Stimulated activated CD8-positive, alpha-beta memory T cell treated with anti-CD3 and anti-CD28 coated beads, Interleukin-4, amount 100 ng/mL, for 1 hour (primary cell): ENCODE measurements around the gene B3GNT8.
A peak's percentile ranks its signal among the peaks of the same experiment; 100 is the strongest.
"Not testable (repeated sequence)": the region's sequence is repeated elsewhere in the genome, so short reads cannot be mapped to it uniquely, and the experiment has no call there.

Experiments
- DNase-seq, 2 donors: peaks; one replicate each; pipeline ENCODE4 v3.0.0-alpha.2; 2020; ENCODE audit warnings: low read depth in 2 of 2, low spot score in 1 of 2

B3GNT8 gene, protein sequence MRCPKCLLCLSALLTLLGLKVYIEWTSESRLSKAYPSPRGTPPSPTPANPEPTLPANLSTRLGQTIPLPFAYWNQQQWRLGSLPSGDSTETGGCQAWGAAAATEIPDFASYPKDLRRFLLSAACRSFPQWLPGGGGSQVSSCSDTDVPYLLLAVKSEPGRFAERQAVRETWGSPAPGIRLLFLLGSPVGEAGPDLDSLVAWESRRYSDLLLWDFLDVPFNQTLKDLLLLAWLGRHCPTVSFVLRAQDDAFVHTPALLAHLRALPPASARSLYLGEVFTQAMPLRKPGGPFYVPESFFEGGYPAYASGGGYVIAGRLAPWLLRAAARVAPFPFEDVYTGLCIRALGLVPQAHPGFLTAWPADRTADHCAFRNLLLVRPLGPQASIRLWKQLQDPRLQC

DNA sequence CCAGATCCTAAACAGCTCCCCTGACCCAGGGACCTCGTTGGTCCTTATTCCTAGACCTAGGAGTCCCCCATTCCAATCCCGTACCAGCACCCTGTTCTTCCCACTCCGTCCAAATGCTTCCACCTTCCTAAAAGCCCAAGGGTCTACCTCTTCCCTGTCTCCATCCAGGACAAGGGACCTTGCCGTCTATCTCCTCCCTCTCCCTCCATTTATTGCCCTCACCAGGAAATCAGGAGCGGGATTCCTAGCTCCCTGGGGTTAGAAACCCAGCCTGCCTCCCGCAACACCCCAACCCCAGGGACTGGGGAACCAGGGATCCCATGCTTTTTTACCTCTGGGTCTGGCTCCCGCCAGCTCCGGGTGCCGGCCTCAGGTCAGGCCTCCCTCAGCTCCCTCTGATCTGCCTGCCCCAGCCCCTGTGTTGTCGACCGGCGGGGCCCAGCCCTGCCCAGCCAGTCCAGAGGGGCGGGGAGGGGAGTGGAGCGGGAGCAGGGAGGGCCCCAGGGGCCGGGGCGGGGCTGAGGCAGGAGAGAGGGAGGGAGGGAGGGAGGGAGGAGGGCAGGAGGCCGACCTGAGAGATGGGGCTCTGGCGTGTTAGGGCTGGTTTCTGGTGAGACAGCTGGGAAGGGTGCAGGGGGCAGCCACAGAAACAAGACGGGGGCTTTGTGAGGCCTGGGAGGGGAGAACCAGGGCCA is at the start of gene B3GNT8:
Gene B3GNT8 (minus strand): TSS at position 423 of the 695 bp plus-strand sequence. CDS start 596 bp downstream, outside the sequence.
- DNase-seq: no peak

DNA sequence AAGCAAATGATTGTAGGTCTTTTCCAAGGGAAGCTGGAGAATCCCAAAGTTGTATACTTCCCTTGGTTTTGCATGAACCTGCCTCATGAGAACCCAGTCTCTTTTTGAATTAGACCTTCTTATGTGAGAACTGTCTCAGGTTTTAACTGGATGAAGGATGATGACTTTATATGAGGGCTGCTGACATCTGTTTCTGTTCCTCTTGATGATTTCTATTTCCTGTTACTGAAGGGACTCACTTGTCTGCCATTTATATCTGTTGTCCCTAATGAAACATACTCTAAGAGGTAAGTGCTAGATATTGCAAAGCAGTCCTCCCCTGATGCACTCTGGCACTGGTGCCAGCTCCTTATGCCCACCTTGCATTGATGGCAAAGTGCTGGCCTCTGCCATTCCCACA is 49.4 kb upstream of the B3GNT8 start:
- no peak for DNase-seq

DNA sequence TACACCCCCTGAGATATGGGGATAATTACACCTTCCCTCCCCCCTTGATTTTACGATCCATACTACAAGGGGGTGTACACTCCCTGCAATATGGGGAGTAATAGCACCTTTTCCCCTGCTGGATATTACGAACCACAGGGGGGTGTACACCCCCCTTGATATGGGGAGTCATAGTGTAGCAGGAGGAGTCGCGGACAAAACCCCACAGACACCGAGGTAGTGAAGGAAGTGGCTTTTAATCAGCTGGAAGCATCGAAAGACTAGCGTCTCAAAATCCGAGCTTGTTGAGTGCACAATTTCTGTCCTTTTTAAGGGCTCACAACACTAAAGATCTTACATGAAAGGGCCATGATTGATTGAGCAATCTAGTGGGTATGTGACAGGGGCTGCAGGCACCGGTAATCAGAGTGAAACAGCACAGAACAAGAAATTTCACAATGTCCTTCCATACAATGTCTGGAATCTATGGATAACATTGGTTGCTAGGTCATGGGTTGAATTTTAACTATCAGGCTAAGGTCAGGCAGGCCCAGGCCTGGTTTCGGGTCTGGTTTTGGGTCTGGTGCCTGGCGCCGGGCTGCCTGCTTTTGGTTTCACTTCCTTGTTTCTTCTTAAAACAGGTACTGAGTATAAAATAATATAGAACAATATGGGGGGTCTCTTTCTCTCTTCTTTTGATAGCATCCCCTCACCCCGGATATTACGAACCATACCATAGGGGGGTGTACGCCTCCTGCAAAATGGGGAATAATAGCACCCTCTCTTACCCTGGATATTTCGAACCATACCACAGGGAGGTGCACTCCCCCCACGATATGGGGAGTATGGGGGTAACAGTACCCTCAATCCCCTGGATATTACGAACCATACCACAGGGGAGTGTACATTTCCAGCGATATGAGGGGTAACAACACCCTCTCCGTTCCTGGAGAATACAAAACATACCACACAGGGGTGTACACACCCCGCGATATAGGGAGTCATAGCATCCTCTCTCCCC is 36.4 kb upstream of the B3GNT8 start:
- DNase-seq: not testable (repeated sequence)

DNA sequence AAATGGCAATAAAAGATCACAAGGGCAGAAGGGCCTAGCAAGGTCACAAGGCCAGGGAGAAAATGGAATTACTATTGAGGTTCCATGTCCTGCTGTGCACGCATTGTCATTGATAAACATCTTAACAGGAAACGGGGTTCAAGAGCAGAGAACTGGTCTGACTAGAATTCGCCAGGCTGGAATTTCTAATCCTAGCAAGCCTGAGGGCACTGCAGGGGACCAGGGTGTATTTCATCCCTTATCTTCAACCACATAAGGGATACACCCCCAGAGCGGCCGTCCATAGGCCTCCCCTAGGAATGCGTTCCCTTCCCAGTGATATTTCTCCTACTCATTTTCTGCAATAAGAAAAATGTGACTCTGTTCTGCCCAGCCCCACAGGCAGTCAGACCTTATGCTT is 35.3 kb upstream of the B3GNT8 start:
- DNase-seq: no peak

DNA sequence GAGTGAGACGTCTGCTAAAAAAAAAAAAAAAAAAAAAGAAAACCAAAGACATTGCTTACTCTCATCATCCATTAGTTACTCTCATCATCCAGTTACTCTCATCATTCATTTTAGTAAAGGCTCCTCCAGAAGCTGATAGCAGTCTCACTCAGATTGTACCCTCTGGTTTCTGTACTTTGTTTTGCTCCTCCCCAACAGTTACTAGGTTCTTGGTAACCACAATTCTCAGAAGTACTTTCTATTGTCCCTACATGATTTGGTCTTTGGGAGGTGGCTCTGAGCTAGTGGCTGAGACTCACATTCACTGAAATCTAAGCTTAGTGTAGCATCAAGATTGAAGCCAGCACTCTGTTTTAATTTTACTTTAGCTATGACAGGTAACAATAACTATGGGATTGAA is 30.1 kb upstream of the B3GNT8 start:
- DNase-seq: no peak

DNA sequence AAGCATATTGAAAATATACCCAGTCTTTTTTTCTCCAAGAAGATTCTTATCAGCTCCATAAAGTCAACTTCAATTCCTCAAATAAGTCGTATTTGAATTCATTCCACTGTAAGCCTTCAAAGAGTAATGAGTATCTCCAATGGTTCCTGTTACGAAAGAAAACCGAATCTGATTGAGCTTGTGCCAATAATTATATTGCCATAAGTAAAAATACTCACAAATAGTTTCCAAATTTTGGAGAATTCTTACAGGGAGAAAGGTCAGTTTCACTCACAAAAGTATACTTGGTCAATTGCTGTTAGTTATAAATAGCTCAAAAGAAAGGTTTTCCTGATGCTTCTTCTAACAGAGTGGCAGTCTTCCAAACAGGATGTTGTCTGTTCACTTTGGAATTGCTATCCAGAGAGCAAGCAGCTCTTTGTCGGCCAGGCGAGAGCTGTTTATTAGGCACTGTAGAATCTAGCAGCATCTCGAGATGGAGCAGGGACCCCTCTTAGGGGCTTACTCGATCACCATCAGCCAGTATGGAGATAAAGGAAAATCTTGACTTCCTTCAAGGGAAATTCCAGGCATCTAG is 29.3 kb upstream of the B3GNT8 start:
- DNase-seq: no peak

DNA sequence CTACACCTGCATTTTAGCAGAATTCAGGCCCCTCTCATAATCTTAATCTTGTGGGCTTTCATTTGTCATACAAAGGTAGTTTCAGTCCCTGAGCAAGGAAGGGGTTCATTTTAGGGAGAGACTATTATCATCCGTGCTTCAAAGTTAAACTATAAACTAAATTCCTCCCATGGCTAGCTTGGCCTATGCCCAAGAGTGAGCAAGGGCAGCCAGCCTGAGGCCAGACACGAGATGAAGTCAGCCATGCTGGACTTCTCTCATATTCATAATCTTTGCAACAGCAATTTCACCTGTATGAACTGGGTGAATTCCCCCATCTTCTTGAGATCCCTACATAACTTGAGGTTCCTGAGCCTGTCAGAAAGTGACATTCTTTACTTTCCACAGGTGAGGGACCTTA is 28.8 kb upstream of the B3GNT8 start:
- no peak for DNase-seq

DNA sequence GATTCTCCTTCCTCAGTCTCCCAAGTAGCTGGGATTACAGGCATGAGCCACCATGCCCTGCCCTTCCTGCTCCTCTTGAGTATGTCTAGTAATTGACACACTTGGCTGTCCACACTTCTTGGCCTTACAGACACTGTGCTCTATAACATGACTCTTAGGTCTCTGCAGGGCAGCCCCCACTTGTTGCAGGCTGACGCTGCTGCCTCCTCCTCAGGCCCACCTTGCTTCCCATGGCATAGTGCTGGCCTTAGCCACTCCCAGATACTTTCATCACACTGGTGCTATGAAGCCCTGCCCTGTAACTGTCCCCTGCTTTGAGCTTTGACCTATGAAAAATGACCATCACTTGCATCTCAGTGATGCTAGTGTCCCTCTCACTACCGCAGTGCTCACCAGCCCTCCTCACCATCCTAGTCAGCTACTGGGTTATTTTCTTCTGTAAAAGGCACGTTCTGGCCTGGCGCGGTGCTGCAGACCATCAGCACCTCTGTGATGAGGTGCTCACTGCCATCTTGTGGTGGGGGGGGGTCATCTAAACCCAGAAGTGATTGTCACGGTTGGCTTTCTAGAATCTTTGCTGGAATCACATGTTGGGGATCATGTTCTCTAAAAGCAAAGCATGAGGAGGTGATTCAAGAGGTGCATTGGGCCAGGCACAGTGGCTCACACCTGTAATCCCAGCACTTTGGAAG is 25.6 kb upstream of the B3GNT8 start:
- no peak for DNase-seq

DNA sequence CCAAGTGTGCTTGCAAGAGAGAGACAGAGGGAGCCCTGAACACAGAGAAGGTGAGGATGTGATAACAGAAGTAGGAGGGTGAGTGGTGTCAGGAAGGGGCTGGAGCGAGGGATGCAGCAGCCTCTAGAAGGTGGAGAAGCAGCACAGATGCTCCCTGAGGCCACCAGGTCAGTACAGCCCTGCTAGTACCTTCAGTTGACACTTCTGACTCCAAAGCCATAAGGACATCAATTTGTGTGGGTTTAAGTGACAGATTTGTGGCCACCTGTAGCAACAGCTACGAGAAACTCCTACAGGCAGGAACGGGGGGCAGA is 22.6 kb upstream of the B3GNT8 start:
- no peak for DNase-seq

DNA sequence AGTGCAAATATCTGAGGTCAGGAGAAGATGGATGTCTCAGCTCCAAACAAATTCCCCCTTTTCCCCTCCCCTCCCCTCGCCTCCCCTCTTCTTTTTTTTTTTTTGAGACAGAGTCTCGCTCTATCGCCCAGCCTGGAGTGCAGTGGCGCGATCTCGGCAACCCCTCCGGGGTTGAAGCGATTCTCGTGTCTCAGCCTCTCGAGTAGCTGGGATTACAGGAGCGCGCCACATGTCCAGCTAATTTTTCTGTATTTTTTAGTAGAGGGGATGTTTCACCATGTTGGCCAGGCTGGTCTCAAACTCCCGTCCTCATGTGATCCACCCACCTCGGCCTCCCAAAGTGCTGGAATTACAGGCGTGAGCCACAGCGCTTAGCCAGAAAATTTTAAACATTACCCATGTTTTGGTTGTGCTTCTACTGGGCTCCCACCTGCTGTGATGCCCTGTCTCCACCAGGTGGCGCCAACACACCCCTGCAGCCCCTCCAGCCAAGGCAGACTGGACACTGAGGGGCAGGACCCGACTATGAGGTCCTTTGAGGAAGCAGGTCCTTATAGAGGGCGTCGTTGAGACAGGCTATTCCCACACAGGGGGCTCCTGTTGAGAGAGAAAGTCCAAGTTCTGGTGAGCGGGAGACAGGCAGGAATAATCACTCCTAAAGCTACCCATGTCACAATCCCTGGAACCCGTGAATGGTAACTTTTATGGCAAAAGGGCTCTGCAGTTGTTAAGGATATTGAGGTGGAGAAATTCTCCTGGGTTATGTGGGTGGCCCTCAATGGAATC is 22.1 kb upstream of the B3GNT8 start:
- peak; percentile 39 to 47 for DNase-seq

DNA sequence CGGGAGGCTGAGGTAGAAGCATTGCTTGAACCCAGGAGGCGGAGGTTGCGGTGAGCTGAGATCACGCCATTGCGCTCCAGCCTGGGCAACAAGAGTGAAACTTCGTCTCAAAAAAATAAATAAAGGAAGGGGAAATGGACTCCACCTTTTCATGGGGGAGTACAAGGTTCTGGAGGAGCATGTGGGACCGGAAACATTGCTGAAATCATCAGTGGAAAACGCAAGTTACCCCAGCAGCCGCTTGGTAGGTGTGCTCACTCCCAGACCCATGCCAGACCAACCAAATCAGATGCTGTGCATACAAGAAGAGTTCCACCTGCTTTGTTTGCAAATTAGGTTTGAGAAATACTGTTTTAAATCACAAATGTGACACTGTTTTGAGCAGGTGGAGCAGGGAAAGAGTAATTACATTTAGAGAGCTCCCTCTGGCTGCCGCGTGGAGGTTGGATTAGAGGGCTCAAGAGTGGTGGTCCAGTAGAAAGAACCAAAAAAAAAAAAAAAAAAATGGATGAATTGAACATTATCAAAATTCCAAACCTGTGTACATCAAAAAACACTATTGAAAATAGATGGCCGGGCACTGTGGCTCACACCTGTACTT is 20.7 kb upstream of the B3GNT8 start:
- DNase-seq: no peak

DNA sequence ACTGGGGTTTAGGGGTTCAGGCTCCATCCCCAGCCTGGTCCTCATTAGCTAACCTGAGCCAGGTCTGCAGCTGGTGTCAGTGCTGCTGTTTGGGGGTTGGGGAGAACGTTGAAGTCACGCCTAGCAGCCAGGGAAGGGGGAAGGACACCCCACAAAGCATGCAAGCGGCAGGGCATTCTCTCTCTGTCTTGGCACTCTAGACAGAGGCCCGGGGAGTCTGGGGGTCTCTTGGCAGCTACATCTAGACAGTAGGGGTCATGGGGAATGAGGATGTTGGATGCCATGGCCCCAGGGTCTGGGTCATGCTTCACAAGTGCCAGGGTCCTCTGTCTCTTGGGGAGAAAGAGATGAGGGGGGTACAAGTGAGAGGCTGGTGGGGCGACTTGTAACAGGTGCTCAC is 18.4 kb upstream of the B3GNT8 start:
- DNase-seq: no peak

DNA sequence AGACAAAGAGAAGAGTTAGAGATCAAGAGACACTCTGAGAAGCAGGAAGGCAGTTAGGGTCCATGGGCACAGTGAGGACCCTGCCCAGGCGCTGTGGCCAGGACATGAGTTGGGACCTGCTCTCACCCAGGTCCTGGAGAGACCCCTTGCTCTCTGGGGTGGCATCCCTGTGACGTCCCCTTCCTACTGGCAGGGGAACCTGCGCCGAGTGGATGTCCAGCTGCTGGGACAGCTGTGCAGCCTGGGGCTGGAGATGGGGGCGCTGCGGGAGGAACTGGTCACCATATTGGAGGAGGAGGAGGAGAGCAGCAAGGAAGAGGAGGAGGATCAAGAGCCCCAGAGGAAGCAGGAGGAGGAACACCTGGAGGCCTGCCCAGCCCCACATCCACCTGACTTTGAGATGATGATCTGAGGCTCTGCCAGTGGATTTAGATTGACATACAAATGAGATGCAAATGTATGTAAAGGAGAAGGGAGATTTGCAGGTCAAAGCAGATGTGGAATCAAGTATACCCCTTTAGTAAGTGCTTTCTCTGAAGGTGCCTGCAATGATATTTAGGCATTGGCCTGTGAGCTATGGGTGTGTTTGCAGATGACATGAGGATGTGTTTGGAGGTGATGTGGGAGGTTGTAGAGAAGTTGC is 16.8 kb upstream of the B3GNT8 start:
- no peak for DNase-seq

DNA sequence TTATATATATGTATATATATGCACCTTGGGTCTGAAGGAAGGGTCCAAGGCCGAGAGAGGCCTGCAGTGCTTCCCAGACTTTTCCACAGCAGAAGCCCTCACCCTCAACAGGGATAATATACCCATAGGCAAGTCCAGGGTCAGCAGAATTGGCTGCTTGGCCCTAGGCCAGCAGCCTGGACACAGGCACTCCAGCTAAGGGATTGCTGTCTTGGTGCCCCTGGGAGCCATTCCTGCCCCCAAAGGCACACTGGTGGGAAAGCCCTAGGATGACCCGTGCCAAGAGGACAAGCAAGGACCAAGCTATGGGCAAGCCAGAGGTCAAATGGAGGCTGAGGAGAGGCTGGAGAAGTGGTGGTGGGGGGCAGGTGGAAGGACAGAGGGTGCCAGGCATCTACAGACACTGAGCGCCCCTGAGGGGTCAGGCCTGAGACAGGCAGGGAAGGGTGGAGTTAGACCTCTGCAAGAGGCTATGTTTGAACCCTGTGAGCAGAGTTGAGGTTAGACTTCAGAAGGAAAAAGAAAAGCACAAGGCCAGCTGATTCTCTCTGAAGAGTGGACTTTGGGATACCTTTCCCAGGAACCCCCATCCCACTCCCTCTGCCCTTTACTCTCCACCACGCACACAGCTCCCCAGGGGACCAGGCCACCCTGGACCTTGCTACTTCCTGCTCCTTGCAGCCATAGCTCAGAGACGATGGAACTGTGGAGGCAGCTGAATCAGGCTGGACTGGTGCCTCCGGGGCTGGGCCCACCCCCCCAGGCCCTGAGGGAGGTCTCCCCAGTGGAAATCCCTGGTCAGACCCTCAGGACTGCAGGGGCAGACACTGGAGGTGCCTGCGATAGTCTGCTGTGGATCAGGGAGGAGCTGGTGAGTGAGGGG is 15.5 kb upstream of the B3GNT8 start, which contains the start of gene ERICH4:
Gene ERICH4 (plus strand): TSS at position 684 of the 883 bp plus-strand sequence. CDS start 14 bp downstream, at position 698.
- DNase-seq: no peak

DNA sequence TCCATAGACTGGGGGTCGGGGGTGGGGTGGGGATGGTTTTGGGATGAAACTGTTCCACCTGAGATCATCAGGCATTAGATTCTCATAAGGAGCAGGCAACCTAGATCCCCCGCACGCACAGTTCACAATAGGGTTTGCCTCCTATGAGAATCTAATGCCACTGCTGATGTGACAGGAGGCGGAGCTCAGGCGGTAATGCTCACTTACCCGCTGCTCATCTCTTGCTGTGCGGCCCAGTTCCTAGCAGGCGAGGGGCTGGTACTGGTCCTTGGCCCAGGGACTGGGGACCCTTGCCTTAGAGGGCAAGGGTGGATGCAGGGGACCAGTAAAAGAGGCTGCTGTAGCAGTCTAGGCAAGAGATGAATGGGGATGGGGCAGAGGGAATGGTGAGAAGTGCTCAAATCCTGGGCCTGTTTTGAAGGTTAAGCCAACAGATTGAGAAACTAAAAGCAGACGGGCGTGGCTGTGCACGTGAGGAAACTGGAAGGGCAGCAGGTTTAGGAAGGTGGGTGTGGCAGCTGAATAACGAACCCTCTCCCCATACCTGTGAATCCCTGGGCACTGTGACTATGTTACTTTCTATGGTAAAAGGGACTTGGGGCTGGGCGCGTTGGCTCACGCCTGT is 14.3 kb upstream of the B3GNT8 start:
- DNase-seq: no peak

DNA sequence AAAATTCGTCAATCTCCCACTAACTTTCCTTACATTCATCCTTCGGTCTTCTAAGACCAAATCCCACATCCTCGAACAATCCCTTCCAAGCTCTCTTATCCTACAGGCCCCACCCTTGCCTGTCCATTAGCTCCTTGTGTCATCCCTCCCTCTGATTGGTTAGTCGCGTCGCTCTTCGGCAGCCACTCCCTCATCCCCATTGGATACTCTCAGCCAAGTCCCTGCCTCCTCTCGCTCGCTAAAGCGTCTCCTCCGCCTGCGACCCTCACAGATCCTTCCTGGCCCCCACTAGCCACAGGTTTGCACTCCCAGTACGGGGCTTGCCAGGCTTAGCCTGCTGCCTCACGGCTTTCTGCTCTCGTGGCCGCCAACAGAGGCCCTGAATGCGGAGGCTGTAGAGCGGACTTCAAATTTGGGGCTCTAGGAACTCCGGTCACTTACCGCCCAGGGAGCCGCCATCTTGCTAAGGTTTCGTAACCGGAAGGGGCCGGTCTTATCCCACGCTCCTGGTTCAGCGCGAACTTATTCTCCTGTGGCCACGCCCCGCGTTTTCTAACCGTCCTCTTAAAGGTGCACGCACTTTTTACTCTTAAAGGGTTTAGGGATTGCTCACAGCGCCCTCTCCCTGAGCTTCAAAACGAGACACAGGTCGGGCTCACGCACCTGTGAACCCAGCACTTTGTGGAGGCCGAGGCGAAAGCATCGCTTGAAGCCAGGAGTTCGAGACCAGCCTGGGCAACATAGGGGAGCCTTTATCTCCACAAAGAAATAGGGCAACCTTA is 12.5 kb upstream of the B3GNT8 start, which contains the start of gene DMAC2:
Gene DMAC2 (minus strand): TSS at position 472 of the 782 bp plus-strand sequence. CDS start 13 bp downstream, at position 459.
- peak; percentile 89 to 91 for DNase-seq
